Ovary (tissue), 10 donors: ENCODE results near the gene GARNL3. TPM values are rescaled to one million over a fixed set of nuclear protein-coding genes. Genes with fewer than 3 reads are reported as not detected.

Experiments used
- DNase-seq, 5 donors: peaks; one replicate each; pipeline ENCODE4 v3.0.0-alpha.2; 2019 to 2020
- H3K27ac ChIP-seq, 2 donors: fragments of 200-600 bp; one replicate each; pipeline versions ENCODE4 v1.5.1 to v1.8.0; 2019 to 2022
- H3K27me3 ChIP-seq: fragments of 200-600 bp; one replicate; pipeline ENCODE4 v1.8.0; 2022
- H3K36me3 ChIP-seq: fragments of 200-600 bp; sonication (generic); one replicate; pipeline ENCODE4 v1.5.1; 2019
- H3K4me1 ChIP-seq: one replicate; pipeline ENCODE4 v1.8.1; 2013; ENCODE audit warnings: mild to moderate bottlenecking, moderate library complexity; ENCODE audit not compliant: insufficient read depth
- H3K4me3 ChIP-seq: fragments of 200-600 bp; sonication (generic); one replicate; pipeline ENCODE4 v1.5.1; 2017
- H3K9me3 ChIP-seq, 2 donors: fragments of 200-600 bp in 1 of 2; sonication (generic) in 1 of 2; one replicate each; pipeline versions ENCODE4 v1.5.1 to v1.8.1; 2013 to 2019; ENCODE audit warnings: mild to moderate bottlenecking in 1 of 2, moderate library complexity in 1 of 2
- CTCF ChIP-seq, 3 donors: fragments of 450-650 bp in 2 of 3; fragments of 200-600 bp in 1 of 3; IDR thresholded peaks; one replicate each; pipeline versions ENCODE4 v1.5.1 to v1.8.0; 2016 to 2022; ENCODE audit warnings: antibody characterized with exemption in 3 of 3, mild to moderate bottlenecking in 1 of 3
- EP300 ChIP-seq: sonication (generic); formaldehyde crosslinking; IDR thresholded peaks from one replicate; pipeline ENCODE4 v1.6.1; 2017; ENCODE audit warnings: antibody characterized with exemption
- POLR2A ChIP-seq: fragments of 450-650 bp; IDR thresholded peaks from one replicate; pipeline ENCODE4 v1.6.1; 2017; ENCODE audit warnings: antibody characterized with exemption, mild to moderate bottlenecking, moderate library complexity
- WGBS, 3 donors: extraction: QIAGEN DNeasy Blood & Tissue Kit in 1 of 3; methylation state at CpG; one replicate each; pipeline versions ENCODE4 v1.1.5 to v1.1.7; 2013 to 2017; 5-methylcytosine and 5-hydroxymethylcytosine counted together
- intact Hi-C, 4 donors: fragments of 100-400 bp; cut with DNase I; formaldehyde crosslinking; loops; one replicate each; pipeline versions ENCODE4 v1.11.0 to v1.15.1; 2022 to 2023
- long read RNA-seq, 3 donors: library from polyadenylated mRNA in 2 of 3; unstranded in 2 of 3; transcript quantifications; one replicate each; pipeline ENCODE4 v2.0.0 and lab custom pipeline, GENCODE V29; 2021 to 2026
- polyA plus RNA-seq, 2 donors: library from polyadenylated mRNA; stranded (reverse); fragments of 200-250 nt in 1 of 2; fragments of 350-450 nt in 1 of 2; fragmentation: Illumina TruSeq in 1 of 2; extraction: RNeasy Lipid Tissue Mini Kit (QIAGEN cat#74804) in 1 of 2; gene quantifications; one replicate each; pipeline ENCODE4 v1.2.3, GENCODE V29; 2013 to 2014
- total RNA-seq, 7 donors: library from RNA; depleted of rRNA in 2 of 7; stranded (reverse); fragments of >200 nt in 2 of 7; fragmentation: NEBNext Ultra II Directional in 3 of 7; extraction: Animal tissue kit (Norgen Biotek cat#: 25700) in 3 of 7; gene quantifications; one replicate each; pipeline versions ENCODE4 v1.1.0 to v1.2.4, GENCODE V29; 2016 to 2023
- donor health status: DM: no; HTN: no; CAD: no; lungs with moderate emphysema.
- donor health status: DM: no; HTN: no; CAD: no.
- donor health status: Bipolar disorder and iron deficiency.
- donor health status: DM: yes; HTN: yes; CAD: no.
- donor health status: DM: no; HTN: no; CAD: no.
- donor health status: DM: yes; HTN: yes; CAD: no.

GARNL3 gene, protein sequence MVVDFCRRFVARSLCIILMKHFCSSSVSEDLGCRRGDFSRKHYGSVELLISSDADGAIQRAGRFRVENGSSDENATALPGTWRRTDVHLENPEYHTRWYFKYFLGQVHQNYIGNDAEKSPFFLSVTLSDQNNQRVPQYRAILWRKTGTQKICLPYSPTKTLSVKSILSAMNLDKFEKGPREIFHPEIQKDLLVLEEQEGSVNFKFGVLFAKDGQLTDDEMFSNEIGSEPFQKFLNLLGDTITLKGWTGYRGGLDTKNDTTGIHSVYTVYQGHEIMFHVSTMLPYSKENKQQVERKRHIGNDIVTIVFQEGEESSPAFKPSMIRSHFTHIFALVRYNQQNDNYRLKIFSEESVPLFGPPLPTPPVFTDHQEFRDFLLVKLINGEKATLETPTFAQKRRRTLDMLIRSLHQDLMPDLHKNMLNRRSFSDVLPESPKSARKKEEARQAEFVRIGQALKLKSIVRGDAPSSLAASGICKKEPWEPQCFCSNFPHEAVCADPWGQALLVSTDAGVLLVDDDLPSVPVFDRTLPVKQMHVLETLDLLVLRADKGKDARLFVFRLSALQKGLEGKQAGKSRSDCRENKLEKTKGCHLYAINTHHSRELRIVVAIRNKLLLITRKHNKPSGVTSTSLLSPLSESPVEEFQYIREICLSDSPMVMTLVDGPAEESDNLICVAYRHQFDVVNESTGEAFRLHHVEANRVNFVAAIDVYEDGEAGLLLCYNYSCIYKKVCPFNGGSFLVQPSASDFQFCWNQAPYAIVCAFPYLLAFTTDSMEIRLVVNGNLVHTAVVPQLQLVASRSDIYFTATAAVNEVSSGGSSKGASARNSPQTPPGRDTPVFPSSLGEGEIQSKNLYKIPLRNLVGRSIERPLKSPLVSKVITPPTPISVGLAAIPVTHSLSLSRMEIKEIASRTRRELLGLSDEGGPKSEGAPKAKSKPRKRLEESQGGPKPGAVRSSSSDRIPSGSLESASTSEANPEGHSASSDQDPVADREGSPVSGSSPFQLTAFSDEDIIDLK
- 10 to 100 TPM; 15.0 to 30.7 (median 22.9) TPM for total RNA-seq
- 10 to 100 TPM in 1 of 2 donors, 1 to 10 TPM in 1; 8.9 to 26.6 TPM for polyA plus RNA-seq
- long read RNA-seq, donor 1, partial matches to known transcripts, result 2 of 14 reads
- long read RNA-seq, donor 1, other reads (novel, unspliced or antisense), result 12 of 14 reads
- long read RNA-seq, donor 2, result 0 reads
- long read RNA-seq, donor 3, partial matches to known transcripts, result 1 of 10 reads
- long read RNA-seq, donor 3, other reads (novel, unspliced or antisense), result 9 of 10 reads

DNA sequence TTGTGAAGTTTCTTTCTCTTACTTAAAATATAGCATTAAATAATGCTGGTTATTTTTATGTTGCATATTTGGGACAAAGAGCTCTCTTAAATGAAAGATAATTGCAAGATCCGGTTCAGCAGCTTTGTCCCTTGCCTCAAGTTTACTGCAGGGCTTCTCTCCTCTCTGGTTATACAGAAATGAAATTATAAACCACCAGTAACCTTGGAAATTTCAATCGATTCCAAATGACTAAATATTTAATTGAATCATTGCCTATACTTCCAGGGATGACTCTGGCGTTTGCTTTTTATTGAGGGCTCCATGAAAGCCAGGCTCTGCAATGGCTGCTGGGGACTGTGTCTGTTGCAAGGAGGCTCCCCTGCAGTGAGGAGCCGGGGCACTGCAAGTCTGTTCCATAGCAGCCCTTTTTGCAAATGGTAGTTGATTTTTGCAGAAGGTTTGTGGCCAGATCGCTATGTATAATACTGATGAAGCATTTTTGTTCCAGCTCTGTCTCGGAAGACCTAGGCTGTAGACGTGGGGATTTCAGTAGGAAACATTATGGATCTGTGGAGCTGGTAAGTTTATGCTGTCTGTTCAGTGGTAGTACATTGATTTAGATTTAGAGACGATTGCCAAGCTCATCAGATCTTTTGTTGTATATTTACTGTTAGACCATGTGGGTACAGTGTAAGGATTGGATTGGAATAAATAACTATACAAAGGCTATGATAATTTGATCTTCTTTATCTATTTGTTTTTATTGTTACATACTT lies at the start of gene GARNL3:
Gene GARNL3, plus strand, starts transcription at position 313 of the 758 bp plus-strand sequence. Its CDS starts 104 bp downstream, at position 417.
- H3K27ac ChIP-seq, result no peak within 1 kb of the TSS
- WGBS, 3 donors, result 32 to 60% (median 47%) methylated on average over 8 of the region's 8 CpGs
- no peak for DNase-seq
- H3K4me3 ChIP-seq, result no peak within 1 kb of the TSS
- H3K9me3 ChIP-seq, result no peaks in the 10 kb centered on the region
- TF ChIP-seq CTCF (IDR thresholded peaks at IDR 0.05) (no peak), EP300 (no peak), POLR2A (no peak)
- H3K27me3 ChIP-seq, result no peaks in the 10 kb centered on the region
- no peaks in the 10 kb centered on the region for H3K4me1 ChIP-seq
- intact Hi-C loops, result no loop called here
- H3K36me3 ChIP-seq, result no peaks in the 10 kb centered on the region

GRCh38 chr9:127215268-127216209 lies 49.0 kb upstream of the GARNL3 start:
- no peaks in the 10 kb centered on the region for H3K36me3 ChIP-seq
- intact Hi-C loops, result loop anchor here in 2 of 4 donors (5.0 to 10.0 kb wide), 2 partner anchors 129 to 132 kb away; no protein-coding TSS in a partner anchor
- TF ChIP-seq CTCF (IDR thresholded peaks at IDR 0.05), result no peak
- TF ChIP-seq EP300, result no peak
- TF ChIP-seq POLR2A, result no peak
- 88 to 93% (median 88%) methylated on average over 14 of the region's 14 CpGs for WGBS, 3 donors
- no peaks in the 10 kb centered on the region for H3K27me3 ChIP-seq
- no peaks in the 10 kb centered on the region for H3K9me3 ChIP-seq
- no peaks in the 10 kb centered on the region for H3K4me1 ChIP-seq
- no peak for DNase-seq
- H3K4me3 ChIP-seq, result no peak overlapping the region
- no peak overlapping the region for H3K27ac ChIP-seq

DNA sequence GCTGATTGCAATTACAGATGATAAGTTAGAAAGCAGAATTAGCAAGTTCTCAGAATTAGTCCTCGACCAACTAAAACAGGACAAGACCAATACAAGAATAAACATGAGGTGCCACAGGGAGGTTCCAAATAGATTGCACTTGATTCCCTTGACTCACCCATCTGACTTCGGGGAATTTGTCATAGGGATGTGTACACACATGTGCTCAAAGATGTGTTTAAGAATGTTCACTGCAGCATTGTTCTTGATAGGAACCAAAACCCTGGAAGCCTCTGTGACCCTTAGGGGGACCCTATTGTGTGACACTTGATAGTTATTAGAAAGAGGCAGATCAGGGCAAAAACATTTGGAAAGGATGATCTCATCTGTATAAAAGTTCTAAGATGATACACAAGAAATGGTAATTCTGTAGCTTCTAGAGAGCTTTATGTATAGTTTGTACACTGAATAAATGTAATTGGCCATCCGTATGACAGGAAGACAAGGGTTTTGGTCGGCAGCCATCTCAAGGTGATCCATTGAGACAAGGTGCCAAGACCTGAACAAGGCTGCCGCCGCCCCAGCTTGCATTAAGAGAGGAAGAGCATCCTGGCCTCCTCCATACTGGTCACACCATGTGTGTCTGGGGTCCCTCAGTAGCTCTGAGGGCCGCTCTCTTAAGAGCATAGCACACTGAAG lies 48.2 kb upstream of the GARNL3 start:
- intact Hi-C loops, result loop anchor here in 2 of 4 donors (5.0 to 10.0 kb wide), 2 partner anchors 128 to 131 kb away; no protein-coding TSS in a partner anchor
- Histone ChIP-seq H3K36me3 (no peaks in the 10 kb centered on the region), H3K27ac (no peak overlapping the region), H3K4me1 (no peaks in the 10 kb centered on the region), H3K9me3 (no peaks in the 10 kb centered on the region), H3K4me3 (no peak overlapping the region), H3K27me3 (no peaks in the 10 kb centered on the region)
- no peak for TF ChIP-seq CTCF (IDR thresholded peaks at IDR 0.05)
- no peak for TF ChIP-seq EP300
- no peak for TF ChIP-seq POLR2A
- DNase-seq, result no peak
- 90 to 92% (median 90%) methylated on average over 7 of the region's 7 CpGs for WGBS, 3 donors
